Stimulated activated naive CD8-positive, alpha-beta T cell treated with anti-CD3 and anti-CD28 coated beads, Interleukin-15, amount 100 ng/mL, for 72 hours (primary cell): Measurements from ENCODE around the gene ACTR3.

Experiments used
- ATAC-seq: fragments of 150-1000 bp; cut with Tn5 transposase; 2 replicates; pipeline ENCODE4 v1.10.0; 2021; ENCODE audit warnings: mild to moderate bottlenecking, moderate library complexity
- DNase-seq, 2 donors: peaks; one replicate each; pipeline ENCODE4 v3.0.0; 2021 to 2022
- H3K27ac Mint-ChIP-seq, 2 donors: one replicate each; pipeline ENCODE4 v1.8.0; 2022; ENCODE audit warnings: mild to moderate bottlenecking in 2 of 2, mixed read lengths in 2 of 2, moderate library complexity in 2 of 2
- H3K27me3 Mint-ChIP-seq: one replicate; pipeline ENCODE4 v1.8.0; 2022; ENCODE audit warnings: mixed read lengths
- H3K4me1 Mint-ChIP-seq: one replicate; pipeline ENCODE4 v1.8.0; 2022; ENCODE audit warnings: mild to moderate bottlenecking, mixed read lengths
- H3K4me3 Mint-ChIP-seq, 2 donors: one replicate each; pipeline ENCODE4 v1.8.0; 2022; ENCODE audit warnings: mild to moderate bottlenecking in 2 of 2, mixed read lengths in 2 of 2, moderate library complexity in 1 of 2
- H3K9me3 Mint-ChIP-seq, 2 donors: one replicate each; pipeline ENCODE4 v1.8.0; 2022; ENCODE audit warnings: mixed read lengths in 2 of 2

ACTR3 gene

GRCh38 chr2:113861740-113862139, 28.1 kb upstream of the ACTR3 start:
- DNase-seq = no peak
- no peak overlapping the region for H3K4me3 Mint-ChIP-seq
- no peaks in the 10 kb centered on the region for H3K9me3 Mint-ChIP-seq
- no peaks in the 10 kb centered on the region for H3K27me3 Mint-ChIP-seq
- ATAC-seq = no peak
- no peaks in the 10 kb centered on the region for H3K4me1 Mint-ChIP-seq
- no peak overlapping the region for H3K27ac Mint-ChIP-seq

- H3K27ac Mint-ChIP-seq = no peak overlapping the region
- H3K27me3 Mint-ChIP-seq = no peaks in the 10 kb centered on the region
- DNase-seq (no peak), ATAC-seq (no peak)
- no peaks in the 10 kb centered on the region for H3K9me3 Mint-ChIP-seq
- H3K4me3 Mint-ChIP-seq = no peak overlapping the region
- peaks cover 3% of the 10 kb centered on the region for H3K4me1 Mint-ChIP-seq
These were observed 26.7 kb upstream of the ACTR3 start for GRCh38 chr2:113863144-113863543.

- peaks cover 17% of the 10 kb centered on the region for H3K4me1 Mint-ChIP-seq
- H3K4me3 Mint-ChIP-seq = no peak overlapping the region
- DNase-seq (no peak), ATAC-seq (no peak)
- no peaks in the 10 kb centered on the region for H3K9me3 Mint-ChIP-seq
- no peaks in the 10 kb centered on the region for H3K27me3 Mint-ChIP-seq
- no peak overlapping the region for H3K27ac Mint-ChIP-seq
These were observed 22.3 kb upstream of the ACTR3 start for GRCh38 chr2:113867571-113867970.

GRCh38 chr2:113869253-113869652, 20.6 kb upstream of the ACTR3 start:
- ATAC-seq (no peak), DNase-seq (no peak)
- H3K4me3 Mint-ChIP-seq = no peak overlapping the region

GRCh38 chr2:113872201-113872600, 17.7 kb upstream of the ACTR3 start:
- no peak overlapping the region for H3K27ac Mint-ChIP-seq
- H3K4me3 Mint-ChIP-seq = no peak overlapping the region
- DNase-seq = no peak
- no peaks in the 10 kb centered on the region for H3K27me3 Mint-ChIP-seq
- ATAC-seq = no peak
- H3K9me3 Mint-ChIP-seq = peaks cover 0 to 7% of the 10 kb centered on the region in 2 donors
- peaks cover 39% of the 10 kb centered on the region for H3K4me1 Mint-ChIP-seq

More at GRCh38 chr2:113869253-113869652, 20.6 kb upstream of the ACTR3 start:
- no peaks in the 10 kb centered on the region for H3K27me3 Mint-ChIP-seq
- peaks cover 0 to 7% of the 10 kb centered on the region in 2 donors for H3K9me3 Mint-ChIP-seq
- peaks cover 26% of the 10 kb centered on the region for H3K4me1 Mint-ChIP-seq
- no peak overlapping the region for H3K27ac Mint-ChIP-seq

GRCh38 chr2:113873867-113874266, 16.0 kb upstream of the ACTR3 start:
- Mint-ChIP-seq H3K27me3 (no peaks in the 10 kb centered on the region), H3K27ac (no peak overlapping the region), H3K4me1 (peaks cover 45% of the 10 kb centered on the region), H3K9me3 (peaks cover 0 to 7% of the 10 kb centered on the region in 2 donors), H3K4me3 (no peak overlapping the region)
- DNase-seq = no peak
- ATAC-seq = no peak

GRCh38 chr2:113875135-113875534, 14.8 kb upstream of the ACTR3 start:
- no peak overlapping the region for H3K4me3 Mint-ChIP-seq
- H3K27me3 Mint-ChIP-seq = no peaks in the 10 kb centered on the region
- DNase-seq (no peak), ATAC-seq (no peak)
- H3K9me3 Mint-ChIP-seq = peaks cover 0 to 7% of the 10 kb centered on the region in 2 donors
- peaks cover 50% of the 10 kb centered on the region for H3K4me1 Mint-ChIP-seq
- H3K27ac Mint-ChIP-seq = no peak overlapping the region

GRCh38 chr2:113876503-113877387, 13.1 kb upstream of the ACTR3 start:
- no peaks in the 10 kb centered on the region for H3K27me3 Mint-ChIP-seq
- H3K27ac Mint-ChIP-seq = peak overlapping the region; percentile 78 to 95
- H3K9me3 Mint-ChIP-seq = peaks cover 0 to 7% of the 10 kb centered on the region in 2 donors
- H3K4me1 Mint-ChIP-seq = peaks cover 57% of the 10 kb centered on the region
- peak overlapping the region; percentile 55 to 71 for H3K4me3 Mint-ChIP-seq
- peak; percentile 60 to 89 for DNase-seq
- peak; percentile 97 for ATAC-seq

- DNase-seq (no peak), ATAC-seq (no peak)
- Mint-ChIP-seq H3K4me3 (peak overlapping the region; percentile 55 to 71), H3K27me3 (no peaks in the 10 kb centered on the region), H3K4me1 (peaks cover 54% of the 10 kb centered on the region), H3K27ac (peak overlapping the region; percentile 52 to 60), H3K9me3 (peaks cover 0 to 7% of the 10 kb centered on the region in 2 donors)
These were observed 11.9 kb upstream of the ACTR3 start for GRCh38 chr2:113877711-113878598.

GRCh38 chr2:113878743-113879142, 11.1 kb upstream of the ACTR3 start:
- no peak overlapping the region for H3K27ac Mint-ChIP-seq

GRCh38 chr2:113879457-113879856, 10.4 kb upstream of the ACTR3 start:
- H3K4me1 Mint-ChIP-seq = peaks cover 47% of the 10 kb centered on the region
- no peak for DNase-seq
- H3K27ac Mint-ChIP-seq = no peak overlapping the region
- no peak overlapping the region for H3K4me3 Mint-ChIP-seq
- no peaks in the 10 kb centered on the region for H3K27me3 Mint-ChIP-seq
- no peak for ATAC-seq
- H3K9me3 Mint-ChIP-seq = no peaks in the 10 kb centered on the region

More at GRCh38 chr2:113878743-113879142, 11.1 kb upstream of the ACTR3 start:
- no peak for DNase-seq
- Mint-ChIP-seq H3K9me3 (peaks cover 0 to 1% of the 10 kb centered on the region in 2 donors), H3K27me3 (no peaks in the 10 kb centered on the region), H3K4me3 (no peak overlapping the region), H3K4me1 (peaks cover 52% of the 10 kb centered on the region)
- no peak for ATAC-seq

GRCh38 chr2:113886479-113887008, 3.3 kb upstream of the ACTR3 start:
- H3K27ac Mint-ChIP-seq = peak overlapping the region; percentile 68 to 97
- H3K27me3 Mint-ChIP-seq = no peaks in the 10 kb centered on the region
- no peaks in the 10 kb centered on the region for H3K9me3 Mint-ChIP-seq
- peaks cover 51% of the 10 kb centered on the region for H3K4me1 Mint-ChIP-seq
- peak overlapping the region; percentile 88 to 99 for H3K4me3 Mint-ChIP-seq
- ATAC-seq = peak; percentile 57
- DNase-seq = peak; percentile 41 to 81

GRCh38 chr2:113887009-113887792, 2.7 kb upstream of the ACTR3 start:
- ATAC-seq = peak; percentile 27
- Mint-ChIP-seq H3K4me3 (peak overlapping the region; percentile 88 to 99), H3K4me1 (peaks cover 55% of the 10 kb centered on the region), H3K27me3 (no peaks in the 10 kb centered on the region), H3K27ac (peak overlapping the region; percentile 68 to 97), H3K9me3 (no peaks in the 10 kb centered on the region)
- peak in 1 of 2 donors; percentile 54 for DNase-seq

GRCh38 chr2:113888641-113889470, 1.0 kb upstream of the ACTR3 start:
- ATAC-seq = no peak
- no peak for DNase-seq
- Mint-ChIP-seq H3K9me3 (no peaks in the 10 kb centered on the region), H3K27ac (peak overlapping the region; percentile 99), H3K4me1 (peaks cover 67% of the 10 kb centered on the region), H3K4me3 (peak overlapping the region; percentile 88 to 99), H3K27me3 (no peaks in the 10 kb centered on the region)
